GM23248 (cell line): ENCODE results near the gene PAQR9. TPM values are rescaled to one million over a fixed set of nuclear protein-coding genes. Genes with fewer than 3 reads are reported as not detected.
A peak's percentile ranks its signal among the peaks of the same experiment; 100 is the strongest.

Experiments used
- DNase-seq: peaks from one replicate; pipeline ENCODE4 v3.0.0-alpha.2; 2015
- H2AFZ ChIP-seq: fragments of 200-600 bp; sonication (generic); 2 replicates; pipeline ENCODE4 v1.6.1; 2016; ENCODE audit warnings: antibody characterized with exemption
- H3F3A ChIP-seq: fragments of 200-600 bp; sonication (generic); 2 replicates; pipeline ENCODE4 v1.6.1; 2016; ENCODE audit warnings: mild to moderate bottlenecking, antibody characterized with exemption, mixed run types; ENCODE audit not compliant: insufficient read depth
- H3K27ac ChIP-seq: fragments of 200-600 bp; sonication (generic); 2 replicates; pipeline ENCODE4 v1.5.1; 2016; ENCODE audit warnings: mild to moderate bottlenecking
- H3K27me3 ChIP-seq: fragments of 200-600 bp; sonication (generic); replicated peaks from 2 replicates; pipeline ENCODE4 v1.6.1; 2016; ENCODE audit warnings: mild to moderate bottlenecking; ENCODE audit not compliant: insufficient read depth
- H3K36me3 ChIP-seq: fragments of 200-600 bp; sonication (generic); 2 replicates; pipeline ENCODE4 v1.6.1; 2016; ENCODE audit warnings: low read depth, mild to moderate bottlenecking
- H3K4me1 ChIP-seq: fragments of 200-600 bp; sonication (generic); 2 replicates; pipeline ENCODE4 v1.6.1; 2016; ENCODE audit warnings: mild to moderate bottlenecking; ENCODE audit not compliant: insufficient read depth
- H3K4me2 ChIP-seq: fragments of 200-600 bp; sonication (generic); one replicate; pipeline ENCODE4 v1.6.1; 2016; ENCODE audit warnings: mild to moderate bottlenecking; ENCODE audit not compliant: unreplicated experiment
- H3K4me3 ChIP-seq: fragments of 200-600 bp; sonication (generic); 2 replicates; pipeline ENCODE4 v1.5.1; 2016; ENCODE audit warnings: mild to moderate bottlenecking
- H3K79me2 ChIP-seq: fragments of 200-600 bp; sonication (generic); 2 replicates; pipeline ENCODE4 v1.6.1; 2016; ENCODE audit warnings: mild to moderate bottlenecking; ENCODE audit not compliant: insufficient read depth
- H3K9ac ChIP-seq: fragments of 200-600 bp; sonication (generic); 2 replicates; pipeline ENCODE4 v1.6.1; 2016; ENCODE audit warnings: mild to moderate bottlenecking
- H3K9me2 ChIP-seq: fragments of 200-600 bp; sonication (generic); 2 replicates; pipeline ENCODE4 v1.6.1; 2016; ENCODE audit warnings: mixed run types, mild to moderate bottlenecking, moderate library complexity; ENCODE audit not compliant: insufficient read depth
- H3K9me3 ChIP-seq: fragments of 200-600 bp; sonication (generic); one replicate; pipeline ENCODE4 v1.6.1; 2017; ENCODE audit warnings: low read depth
- H4K20me1 ChIP-seq: fragments of 200-600 bp; sonication (generic); 2 replicates; pipeline ENCODE4 v1.6.0; 2016; ENCODE audit not compliant: insufficient read depth
- EZH2 ChIP-seq: fragments of 200-600 bp; sonication (generic); IDR thresholded peaks from 2 replicates; pipeline ENCODE4 v1.6.1; 2018; ENCODE audit warnings: antibody characterized with exemption, mild to moderate bottlenecking; ENCODE audit not compliant: insufficient read depth, poor library complexity, severe bottlenecking
- EZH2phosphoT487 ChIP-seq: fragments of 200-600 bp; sonication (generic); IDR thresholded peaks from 2 replicates; pipeline ENCODE4 v1.6.1; 2018; ENCODE audit warnings: antibody characterized with exemption, moderate library complexity, mild to moderate bottlenecking, low read depth; ENCODE audit not compliant: insufficient read depth
- WGBS, 2 experiments: methylation state at CpG; one replicate each; pipeline ENCODE4 v1.1.6; 2015 to 2017; ENCODE audit warnings: low lambda C conversion rate in 2 of 2, low coverage in 1 of 2; ENCODE audit errors: missing lambda C conversion rate in 2 of 2; 5-methylcytosine and 5-hydroxymethylcytosine counted together
- in situ Hi-C: fragments of 300-500 bp; cut with MboI; formaldehyde crosslinking; loops from 2 replicates; pipeline ENCODE4 v1.15.0; 2020
- polyA plus RNA-seq: library from polyadenylated mRNA; unstranded; fragments of >200 nt; fragmentation: Nextera tagmentation; extraction: Ambion mirVana; gene quantifications from 2 replicates; pipeline ENCODE4 v1.2.1, GENCODE V29; 2016
- total RNA-seq: library from RNA; depleted of rRNA; stranded (reverse); fragments of >200 nt; shearing (Covaris generic); gene quantifications from 2 replicates; pipeline ENCODE4 v1.2.3, GENCODE V29; 2014

The PAQR9 gene
- total and polyA plus RNA-seq, 2 experiments from 2014 or later = not detected

DNA sequence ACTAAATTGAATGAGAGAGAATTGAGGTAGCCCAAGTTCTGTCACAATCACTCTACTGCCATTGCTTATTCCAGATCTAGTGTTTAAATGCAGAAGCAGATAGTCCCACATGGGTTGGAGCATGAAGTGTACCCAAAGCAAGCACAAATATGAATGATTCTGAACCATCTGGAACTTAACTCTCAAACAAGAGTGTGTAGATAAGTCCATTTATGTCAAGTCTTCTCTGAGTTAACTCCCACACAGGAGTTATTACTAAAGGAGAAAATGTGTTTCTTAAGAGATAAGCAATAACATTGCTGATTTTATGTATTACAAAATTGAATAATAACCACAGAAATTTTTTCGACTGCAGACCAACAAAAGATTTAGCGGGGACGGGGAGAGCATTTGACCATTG, 33.6 kb downstream of the PAQR9 start:
- H3K9me3 ChIP-seq = no peaks in the 10 kb centered on the region
- no peaks in the 10 kb centered on the region for H3K27me3 ChIP-seq
- no peaks in the 10 kb centered on the region for H3K9me2 ChIP-seq
- 60 to 66% methylated on average over 3 of the region's 3 CpGs for WGBS, 2 experiments
- no peak overlapping the region for H3K27ac ChIP-seq
- TF ChIP-seq EZH2 (no peak), EZH2phosphoT487 (no peak)
- H3K79me2 ChIP-seq = no peaks in the 10 kb centered on the region
- no peak overlapping the region for H3K4me2 ChIP-seq
- DNase-seq = no peak
- H3K9ac ChIP-seq = no peak overlapping the region
- in situ Hi-C loops = no loop called here
- no peak overlapping the region for H2AFZ ChIP-seq
- no peaks in the 10 kb centered on the region for H4K20me1 ChIP-seq
- no peak overlapping the region for H3K4me3 ChIP-seq
- no peaks in the 10 kb centered on the region for H3K4me1 ChIP-seq
- H3K36me3 ChIP-seq = no peaks in the 10 kb centered on the region
- H3F3A ChIP-seq = no peaks in the 10 kb centered on the region

DNA sequence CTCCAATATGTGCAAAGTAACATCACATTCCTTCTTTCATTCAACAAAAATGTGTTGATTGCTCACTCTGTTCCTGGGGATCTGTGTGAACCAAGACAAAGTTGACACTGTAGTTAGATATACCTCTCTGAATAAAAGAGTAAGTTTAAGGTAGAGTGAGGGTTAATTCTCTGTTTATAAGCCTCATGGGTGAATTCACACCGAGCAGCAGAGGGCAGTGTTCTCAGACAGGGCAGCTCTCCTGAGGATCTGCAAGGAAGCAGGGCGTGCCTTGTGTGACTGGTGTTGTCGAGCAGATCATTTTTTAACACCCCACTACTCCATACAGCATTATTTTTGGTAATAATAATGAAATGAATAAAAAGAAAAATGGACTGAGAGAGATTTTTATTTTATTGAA, 34.4 kb downstream of the PAQR9 start:
- WGBS, 2 experiments = 45 to 49% methylated on average over 3 of the region's 3 CpGs

DNA sequence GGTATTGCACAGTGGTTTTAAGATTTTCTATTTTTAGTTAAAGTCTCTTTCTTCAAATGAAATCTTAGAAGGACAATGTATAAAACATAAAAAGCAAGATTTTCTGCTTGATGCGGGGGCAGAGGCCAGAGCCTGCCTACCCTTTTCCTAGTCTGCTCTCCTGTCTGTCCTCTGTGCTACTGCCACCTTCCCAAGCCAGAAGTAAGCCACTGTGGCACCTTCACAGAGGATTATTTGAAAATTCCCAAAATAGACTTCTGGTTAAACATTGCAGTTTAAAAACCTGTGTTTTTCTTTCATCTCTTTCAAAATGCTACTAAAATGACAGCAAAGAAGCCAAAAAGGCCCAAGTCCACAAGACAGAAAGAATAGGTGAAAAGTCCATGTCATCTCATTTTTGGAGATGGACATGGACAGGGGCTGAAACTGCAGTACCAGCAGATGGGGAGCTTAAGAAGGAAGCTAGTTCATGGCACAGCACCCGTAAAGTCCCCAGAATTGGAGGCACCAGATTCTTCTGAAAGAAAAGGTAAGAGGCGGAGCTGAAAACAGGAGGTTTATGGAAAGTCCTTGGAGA, 37.0 kb downstream of the PAQR9 start:
- WGBS, 2 experiments = 80 to 85% methylated on average over 3 of the region's 3 CpGs
- TF ChIP-seq EZH2phosphoT487 (no peak), EZH2 (no peak)

More for the DNA sequence above, 34.4 kb downstream of the PAQR9 start:
- Histone ChIP-seq H3K79me2 (no peaks in the 10 kb centered on the region), H4K20me1 (no peaks in the 10 kb centered on the region), H3K27me3 (no peaks in the 10 kb centered on the region), H3K4me3 (no peak overlapping the region), H3K9me3 (no peaks in the 10 kb centered on the region), H3F3A (no peaks in the 10 kb centered on the region), H3K9me2 (no peaks in the 10 kb centered on the region), H3K36me3 (no peaks in the 10 kb centered on the region), H2AFZ (no peak overlapping the region), H3K4me1 (no peaks in the 10 kb centered on the region), H3K27ac (no peak overlapping the region), H3K4me2 (no peak overlapping the region), H3K9ac (no peak overlapping the region)
- in situ Hi-C loops = no loop called here
- TF ChIP-seq EZH2phosphoT487 (no peak), EZH2 (no peak)
- peak; percentile 64 for DNase-seq

DNA sequence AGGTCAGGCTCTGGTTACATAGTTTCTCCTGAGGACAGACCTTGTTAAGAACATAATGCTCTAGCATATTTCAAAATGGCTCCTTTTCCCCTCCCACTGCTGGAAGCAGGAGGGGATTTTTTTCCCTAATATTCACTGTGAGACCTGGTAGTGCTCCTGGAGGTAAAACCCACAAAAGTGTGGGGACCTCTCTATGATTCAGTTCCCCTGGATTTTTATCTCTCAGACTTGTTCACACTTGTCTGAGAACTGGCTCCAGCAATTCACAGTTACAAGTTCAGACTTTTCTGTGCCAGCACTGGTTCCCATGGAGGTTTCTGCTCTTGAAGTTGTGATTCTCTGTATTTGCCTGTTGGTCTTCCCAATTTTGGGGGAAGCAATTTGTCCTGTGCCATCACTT, 38.3 kb downstream of the PAQR9 start:
- no peak overlapping the region for H3K4me3 ChIP-seq
- H3K79me2 ChIP-seq = no peaks in the 10 kb centered on the region
- no peaks in the 10 kb centered on the region for H3K9me2 ChIP-seq
- H3K27me3 ChIP-seq = 0 out of 2 replicates have a peak, but pooled peaks cover 2% of the 10 kb centered on the region
- H3K36me3 ChIP-seq = no peaks in the 10 kb centered on the region
- no peak for TF ChIP-seq EZH2phosphoT487
- no peak for TF ChIP-seq EZH2
- H3F3A ChIP-seq = no peaks in the 10 kb centered on the region
- H4K20me1 ChIP-seq = no peaks in the 10 kb centered on the region
- H3K4me2 ChIP-seq = no peak overlapping the region
- no peak overlapping the region for H2AFZ ChIP-seq
- DNase-seq = no peak
- no peaks in the 10 kb centered on the region for H3K4me1 ChIP-seq
- no peaks in the 10 kb centered on the region for H3K9me3 ChIP-seq
- in situ Hi-C loops = no loop called here
- no peak overlapping the region for H3K9ac ChIP-seq
- no peak overlapping the region for H3K27ac ChIP-seq

More for the DNA sequence above, 37.0 kb downstream of the PAQR9 start:
- H3F3A ChIP-seq = no peaks in the 10 kb centered on the region
- H3K9me2 ChIP-seq = no peaks in the 10 kb centered on the region
- no peaks in the 10 kb centered on the region for H3K79me2 ChIP-seq
- in situ Hi-C loops = no loop called here
- 0 out of 2 replicates have a peak, but pooled peaks cover 2% of the 10 kb centered on the region for H3K27me3 ChIP-seq
- H3K4me3 ChIP-seq = no peak overlapping the region
- no peak overlapping the region for H2AFZ ChIP-seq
- H3K4me1 ChIP-seq = no peaks in the 10 kb centered on the region
- H3K27ac ChIP-seq = no peak overlapping the region
- H3K9ac ChIP-seq = no peak overlapping the region
- no peaks in the 10 kb centered on the region for H3K36me3 ChIP-seq
- H3K9me3 ChIP-seq = no peaks in the 10 kb centered on the region
- no peak overlapping the region for H3K4me2 ChIP-seq
- no peak for DNase-seq
- H4K20me1 ChIP-seq = no peaks in the 10 kb centered on the region

DNA sequence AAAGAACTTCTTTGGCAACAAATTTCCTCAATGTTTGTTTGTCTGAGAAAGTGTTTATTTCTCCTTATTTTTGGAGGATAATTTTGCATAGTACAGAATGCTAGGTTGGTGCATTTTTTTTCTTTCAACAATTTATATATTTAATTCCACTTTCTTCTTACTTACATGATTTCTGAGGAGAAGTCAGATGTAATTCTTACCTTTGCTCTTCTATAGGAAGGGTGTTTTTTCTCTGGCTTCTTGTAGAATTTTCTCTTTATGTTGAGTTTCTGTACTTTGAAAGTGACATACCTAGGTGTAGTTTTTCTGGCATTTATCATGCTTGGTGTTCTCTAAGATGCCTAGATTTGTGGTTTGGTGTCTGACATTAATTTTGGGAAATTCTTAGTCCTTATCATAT, 39.8 kb downstream of the PAQR9 start:
- in situ Hi-C loops = no loop called here
- Histone ChIP-seq H3K4me2 (no peak overlapping the region), H3K9ac (no peak overlapping the region), H3K36me3 (no peaks in the 10 kb centered on the region), H3K27me3 (0 out of 2 replicates have a peak, but pooled peaks cover 2% of the 10 kb centered on the region), H3K79me2 (no peaks in the 10 kb centered on the region), H3K4me3 (no peak overlapping the region), H3K27ac (no peak overlapping the region), H4K20me1 (no peaks in the 10 kb centered on the region), H3K9me2 (no peaks in the 10 kb centered on the region), H3F3A (no peaks in the 10 kb centered on the region), H2AFZ (no peak overlapping the region), H3K4me1 (no peaks in the 10 kb centered on the region), H3K9me3 (no peaks in the 10 kb centered on the region)
- no peak for DNase-seq
- TF ChIP-seq EZH2 (no peak), EZH2phosphoT487 (no peak)
